Ectodermal cell (in vitro differentiated cells): Measurements from ENCODE around the gene GTF2F2.

Experiments used
- H3K27ac ChIP-seq: 2 replicates; pipeline ENCODE4 v1.7.0; 2013; ENCODE audit warnings: mild to moderate bottlenecking, low read depth, low read length; ENCODE audit not compliant: insufficient read depth, poor library complexity, severe bottlenecking
- H3K27me3 ChIP-seq: 2 replicates; pipeline ENCODE4 v1.7.0; 2013; ENCODE audit warnings: mild to moderate bottlenecking, low read length; ENCODE audit not compliant: insufficient read depth, control insufficient read depth, poor library complexity, severe bottlenecking
- H3K36me3 ChIP-seq: one replicate; pipeline ENCODE4 v1.7.0; 2013; ENCODE audit warnings: low read length; ENCODE audit not compliant: control insufficient read depth, insufficient read depth
- H3K4me1 ChIP-seq: one replicate; pipeline ENCODE4 v1.7.0; 2013; ENCODE audit warnings: low read length; ENCODE audit not compliant: control insufficient read depth, insufficient read depth
- H3K4me3 ChIP-seq: 2 replicates; pipeline ENCODE4 v1.7.0; 2013; ENCODE audit warnings: low read depth, low read length, control low read depth; ENCODE audit not compliant: insufficient read depth
- H3K9me3 ChIP-seq: 2 replicates; pipeline ENCODE4 v1.7.0; 2013; ENCODE audit warnings: mild to moderate bottlenecking, low read length, moderate library complexity; ENCODE audit not compliant: control insufficient read depth
- WGBS, 2 experiments: methylation state at CpG; one replicate each; pipeline ENCODE4 v1.1.7; 2013; ENCODE audit warnings: missing lambda C conversion rate in 2 of 2; 5-methylcytosine and 5-hydroxymethylcytosine counted together

GTF2F2 gene

DNA sequence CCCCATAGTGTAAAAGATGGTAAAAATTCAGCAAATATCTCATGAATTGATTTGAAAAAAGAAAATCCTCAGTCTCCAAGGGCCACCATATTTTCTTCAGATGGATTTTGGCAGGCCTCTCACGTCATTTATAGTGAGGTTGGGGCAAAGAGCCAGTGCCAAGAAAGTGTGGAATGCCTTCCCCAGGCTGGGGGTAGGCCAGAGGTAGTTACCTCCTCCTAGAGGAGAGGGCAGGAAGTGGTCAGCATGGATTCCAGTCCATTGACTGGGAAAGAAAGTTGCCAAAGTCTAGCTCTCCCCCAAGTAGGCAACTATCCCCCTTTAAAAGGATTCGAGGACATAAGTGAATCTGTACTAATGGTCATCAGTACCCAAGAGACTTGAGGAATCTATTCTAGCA is 148.9 kb downstream of the GTF2F2 start:
- 95 to 97% methylated on average over 2 of the region's 2 CpGs for WGBS, 2 experiments
- Histone ChIP-seq H3K36me3 (no peaks in the 10 kb centered on the region), H3K27ac (no peak overlapping the region), H3K27me3 (no peaks in the 10 kb centered on the region), H3K4me3 (no peak overlapping the region), H3K9me3 (no peaks in the 10 kb centered on the region), H3K4me1 (no peaks in the 10 kb centered on the region)

DNA sequence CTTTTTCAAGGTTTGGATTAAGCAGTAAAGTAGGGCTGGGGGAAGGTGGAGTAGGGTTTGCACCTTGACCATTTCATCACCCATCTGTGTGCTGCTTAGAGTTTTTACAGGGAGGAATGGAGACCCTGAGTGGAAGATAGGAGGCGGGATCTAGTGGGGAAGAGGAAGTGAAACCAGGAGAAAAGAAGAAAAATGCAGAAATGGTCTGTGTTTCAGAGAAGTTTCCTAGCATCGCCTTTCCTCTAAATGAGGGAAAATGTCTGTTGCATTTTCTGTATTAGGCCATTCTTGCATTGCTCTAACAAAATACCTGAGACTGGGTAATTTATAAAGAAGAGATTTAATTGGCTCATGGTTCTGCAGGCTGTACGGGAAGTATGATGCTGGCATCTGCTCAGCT is 156.6 kb downstream of the GTF2F2 start:
- no peaks in the 10 kb centered on the region for H3K9me3 ChIP-seq
- H3K4me1 ChIP-seq, result no peaks in the 10 kb centered on the region
- H3K4me3 ChIP-seq, result no peak overlapping the region
- H3K27me3 ChIP-seq, result no peaks in the 10 kb centered on the region
- WGBS, 2 experiments, result 97% methylated on average over 3 of the region's 3 CpGs
- no peak overlapping the region for H3K27ac ChIP-seq
- H3K36me3 ChIP-seq, result no peaks in the 10 kb centered on the region

DNA sequence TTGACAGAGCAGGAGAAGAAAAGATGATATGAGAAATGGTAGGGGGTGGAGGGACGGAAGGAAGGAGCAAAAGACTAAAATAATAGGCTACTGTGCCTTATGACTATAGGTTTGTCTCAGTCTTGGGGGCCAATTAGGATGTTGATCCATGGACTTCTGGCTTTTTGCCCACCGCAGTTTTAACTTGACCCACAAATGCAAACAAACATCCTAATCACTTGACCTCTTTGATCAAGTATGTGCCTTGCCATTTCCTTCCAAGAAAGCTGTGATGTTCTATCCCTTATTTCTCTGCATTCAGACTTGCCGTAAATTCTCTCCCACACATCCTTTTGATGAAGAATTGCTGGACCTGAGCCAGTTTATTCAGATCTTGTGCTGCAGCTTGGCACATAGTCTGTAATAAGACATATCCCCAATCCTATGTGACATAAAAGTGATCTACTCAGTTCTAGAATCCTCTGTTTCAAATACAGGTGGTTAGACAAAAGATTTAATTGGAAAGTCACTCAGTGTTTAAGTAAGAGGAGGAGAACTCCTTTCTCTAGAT is 157.9 kb downstream of the GTF2F2 start:
- 92 to 97% methylated on average over 3 of the region's 3 CpGs for WGBS, 2 experiments
- no peaks in the 10 kb centered on the region for H3K4me1 ChIP-seq
- no peaks in the 10 kb centered on the region for H3K27me3 ChIP-seq
- H3K27ac ChIP-seq, result no peak overlapping the region
- no peaks in the 10 kb centered on the region for H3K9me3 ChIP-seq
- H3K36me3 ChIP-seq, result no peaks in the 10 kb centered on the region
- no peak overlapping the region for H3K4me3 ChIP-seq

DNA sequence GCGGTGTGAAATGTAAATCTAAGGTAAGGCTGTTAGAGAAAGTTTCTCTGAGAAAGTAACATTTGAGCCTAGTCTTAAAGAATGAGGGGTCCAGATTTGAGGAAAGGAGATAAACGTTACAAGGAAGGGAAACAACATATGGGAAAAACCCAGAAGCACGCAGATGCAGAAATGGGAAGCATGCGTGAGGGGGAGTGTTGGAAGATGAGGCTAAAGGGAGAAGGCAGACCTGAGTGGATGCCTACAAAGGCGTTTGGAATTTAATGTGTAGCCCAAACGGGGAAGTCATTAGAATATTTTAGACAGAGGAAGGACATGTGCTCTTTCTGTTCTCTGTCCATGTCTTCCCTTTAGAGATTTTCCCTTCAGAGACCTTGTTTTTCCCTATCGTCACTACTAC is 159.7 kb downstream of the GTF2F2 start:
- Histone ChIP-seq H3K27me3 (no peaks in the 10 kb centered on the region), H3K4me3 (no peak overlapping the region), H3K27ac (no peak overlapping the region), H3K9me3 (no peaks in the 10 kb centered on the region), H3K4me1 (no peaks in the 10 kb centered on the region), H3K36me3 (no peaks in the 10 kb centered on the region)
- 88 to 91% methylated on average over 7 of the region's 7 CpGs for WGBS, 2 experiments

DNA sequence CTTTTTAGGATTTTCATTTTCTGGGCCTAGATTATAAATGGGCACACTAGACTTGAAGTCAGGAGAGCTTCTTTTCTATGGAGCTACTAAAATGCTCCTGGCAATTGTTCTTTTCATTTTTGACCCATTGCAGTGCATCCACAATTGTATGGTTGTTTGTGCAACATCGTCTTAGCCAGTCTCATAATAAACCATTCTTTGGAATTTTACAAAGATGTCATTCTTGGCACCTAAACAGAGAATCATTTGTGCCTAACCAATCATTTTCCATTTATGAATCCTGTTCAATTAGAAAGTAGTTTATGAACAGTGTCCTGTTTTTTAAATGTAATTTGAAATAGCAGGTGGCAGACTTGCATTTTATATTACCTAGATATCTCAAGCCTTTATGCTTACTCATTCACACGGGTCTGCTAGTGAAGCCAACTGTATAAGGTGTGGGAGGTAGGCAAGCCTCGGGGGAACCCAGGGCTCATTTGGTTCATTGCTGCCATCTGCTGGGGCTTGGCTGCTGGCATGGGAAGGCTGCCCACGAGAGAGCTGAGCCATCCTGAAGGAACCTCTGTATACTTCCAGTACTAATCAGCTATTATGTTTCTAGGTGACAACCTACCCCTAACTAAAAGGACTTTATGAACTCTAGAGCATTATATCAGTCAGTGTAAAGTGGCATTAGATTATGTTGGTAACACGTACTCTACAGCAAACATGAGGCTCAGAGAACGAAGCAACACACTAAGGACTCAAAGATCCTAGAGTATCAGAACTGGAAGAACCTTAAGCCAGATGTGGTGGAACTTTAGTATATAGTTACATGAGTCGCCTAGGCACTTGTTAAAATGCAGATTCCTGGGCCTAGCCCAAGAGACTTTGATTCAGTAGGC is 160.7 kb downstream of the GTF2F2 start:
- H3K4me1 ChIP-seq, result no peaks in the 10 kb centered on the region

DNA sequence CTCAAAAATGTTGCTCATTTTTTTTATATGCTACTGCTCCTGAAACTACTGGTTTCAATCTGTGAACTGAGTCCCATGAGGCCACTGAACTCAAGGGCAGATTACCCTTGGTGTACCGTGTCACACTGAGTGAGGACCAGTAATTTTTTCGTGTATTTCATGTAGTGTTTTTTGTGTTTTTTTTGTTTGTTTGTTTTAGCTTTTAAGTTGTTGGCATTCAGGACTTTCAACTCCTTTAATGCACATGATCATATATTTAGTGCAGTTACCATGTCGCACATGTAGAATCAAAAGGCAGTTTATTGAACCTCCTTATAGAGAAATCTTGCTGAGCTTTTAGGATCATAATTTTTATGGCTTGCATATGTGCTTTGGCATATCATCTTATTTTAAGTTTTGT is 162.7 kb downstream of the GTF2F2 start:
- WGBS, 2 experiments, result 92 to 96% methylated on average over 3 of the region's 3 CpGs
- Histone ChIP-seq H3K27me3 (no peaks in the 10 kb centered on the region), H3K36me3 (no peaks in the 10 kb centered on the region), H3K27ac (no peak overlapping the region), H3K4me3 (no peak overlapping the region), H3K4me1 (no peaks in the 10 kb centered on the region), H3K9me3 (no peaks in the 10 kb centered on the region)

More for the DNA sequence above, 160.7 kb downstream of the GTF2F2 start:
- Histone ChIP-seq H3K9me3 (no peaks in the 10 kb centered on the region), H3K27me3 (no peaks in the 10 kb centered on the region), H3K36me3 (no peaks in the 10 kb centered on the region), H3K4me3 (no peak overlapping the region), H3K27ac (no peak overlapping the region)
- 69 to 70% methylated on average over 7 of the region's 7 CpGs for WGBS, 2 experiments

DNA sequence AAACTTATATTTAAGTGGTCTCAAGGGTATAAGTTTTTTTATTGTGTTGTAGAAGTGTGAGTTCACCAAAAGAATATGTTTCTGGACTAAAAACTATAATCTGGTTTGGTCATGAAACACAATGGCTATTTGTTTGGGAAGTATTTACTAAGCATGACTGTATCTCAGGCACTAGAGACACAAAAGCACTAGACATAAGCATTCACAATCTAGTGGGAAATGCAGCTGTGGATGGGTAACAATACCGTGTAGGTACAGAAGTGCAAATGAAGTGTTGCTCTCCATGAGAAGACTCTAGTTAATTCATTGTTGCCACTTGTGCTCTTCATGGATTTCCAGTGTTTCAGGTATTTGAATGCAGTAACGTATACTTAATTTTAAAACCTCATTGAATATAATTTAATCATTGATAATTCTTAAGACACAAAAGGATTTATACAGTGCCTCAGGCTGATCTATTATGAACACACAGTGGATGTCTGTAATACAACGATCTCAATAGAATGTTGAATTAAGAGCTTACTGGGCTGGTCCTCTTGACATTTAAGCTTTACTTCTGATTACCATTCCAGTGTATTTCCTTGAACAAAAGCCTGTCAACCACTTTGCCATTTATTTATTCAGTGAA is 169.7 kb downstream of the GTF2F2 start:
- 88 to 93% methylated on average over 2 of the region's 3 CpGs for WGBS, 2 experiments
- Histone ChIP-seq H3K9me3 (no peaks in the 10 kb centered on the region), H3K4me3 (no peak overlapping the region), H3K27me3 (no peaks in the 10 kb centered on the region), H3K27ac (no peak overlapping the region), H3K36me3 (no peaks in the 10 kb centered on the region), H3K4me1 (no peaks in the 10 kb centered on the region)

DNA sequence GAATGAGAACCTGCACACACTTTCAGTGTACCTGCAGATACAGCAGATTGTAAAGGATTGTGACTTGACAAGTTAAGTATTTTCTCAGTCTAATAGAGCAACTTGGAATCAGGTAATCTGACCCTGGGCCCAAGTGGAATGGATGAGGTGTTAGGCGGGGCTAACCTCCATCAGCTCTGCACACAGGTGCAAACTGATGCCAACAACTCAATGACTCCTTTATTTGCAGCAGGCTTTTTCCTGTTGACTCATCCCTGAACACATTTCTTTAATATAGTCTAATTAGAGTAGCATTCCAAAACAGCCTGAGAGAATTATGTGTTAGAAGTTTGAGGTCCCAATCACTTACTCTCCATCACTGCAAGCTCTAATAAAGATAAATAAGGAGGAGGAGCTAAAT is 171.9 kb downstream of the GTF2F2 start:
- 92 to 95% methylated on average over 1 of the region's 1 CpG for WGBS, 2 experiments
- no peaks in the 10 kb centered on the region for H3K36me3 ChIP-seq
- H3K27ac ChIP-seq, result no peak overlapping the region
- H3K4me1 ChIP-seq, result no peaks in the 10 kb centered on the region
- H3K9me3 ChIP-seq, result no peaks in the 10 kb centered on the region
- H3K4me3 ChIP-seq, result no peak overlapping the region
- H3K27me3 ChIP-seq, result no peaks in the 10 kb centered on the region

DNA sequence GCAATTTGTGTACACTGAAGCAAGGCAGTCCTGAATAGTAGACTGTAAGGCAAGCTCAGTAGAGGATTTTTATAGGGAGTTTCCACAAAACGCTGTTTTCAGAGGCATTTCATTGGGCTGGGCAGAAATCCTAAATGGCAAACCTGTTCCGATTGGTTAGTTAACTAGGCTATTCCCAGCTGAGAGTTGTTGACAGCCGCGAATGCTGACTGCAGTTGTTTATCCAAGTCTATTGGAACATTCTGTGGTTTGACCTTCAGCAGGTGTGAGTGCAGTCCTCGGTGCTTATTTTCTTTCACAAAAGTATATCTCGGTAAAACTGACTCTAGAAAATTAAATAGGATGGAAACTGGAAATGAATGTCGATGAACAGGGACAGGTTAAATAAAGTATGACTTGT is 175.2 kb downstream of the GTF2F2 start:
- 87 to 88% methylated on average over 7 of the region's 7 CpGs for WGBS, 2 experiments
- Histone ChIP-seq H3K4me1 (no peaks in the 10 kb centered on the region), H3K4me3 (no peak overlapping the region), H3K27me3 (no peaks in the 10 kb centered on the region), H3K36me3 (no peaks in the 10 kb centered on the region), H3K27ac (no peak overlapping the region), H3K9me3 (no peaks in the 10 kb centered on the region)

DNA sequence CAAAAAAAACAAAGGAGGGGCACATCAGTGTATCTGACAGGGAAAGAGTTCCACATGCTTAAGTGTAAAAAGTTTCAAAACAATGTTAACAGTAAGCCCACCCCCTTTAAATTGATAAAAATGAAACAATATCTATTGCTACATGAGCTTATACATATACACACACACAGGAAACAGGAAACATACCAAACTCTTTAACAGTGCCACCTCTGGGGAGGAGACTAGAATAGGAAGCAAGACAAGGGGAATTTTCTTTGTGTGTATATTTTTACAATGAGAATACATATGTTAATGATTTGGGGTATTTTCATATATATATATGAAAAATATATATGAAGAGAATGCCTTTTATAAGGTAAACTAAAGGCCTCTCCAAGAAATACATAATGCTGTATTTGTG is 175.9 kb downstream of the GTF2F2 start:
- Histone ChIP-seq H3K9me3 (no peaks in the 10 kb centered on the region), H3K4me3 (no peak overlapping the region), H3K36me3 (no peaks in the 10 kb centered on the region), H3K27ac (no peak overlapping the region), H3K27me3 (no peaks in the 10 kb centered on the region), H3K4me1 (no peaks in the 10 kb centered on the region)
